Activated CD8-positive, alpha-beta T cell treated with anti-CD3 and anti-CD28 coated beads for 36 hours (primary cell): ENCODE results near the gene AP1S3. TPM values are rescaled to one million over a fixed set of nuclear protein-coding genes. Genes with fewer than 3 reads are reported as not detected.

Experiments used
- ATAC-seq: fragments of 200-7000 bp; cut with Tn5 transposase; one replicate; pipeline ENCODE4 v1.10.0; 2021; ENCODE audit warnings: mild to moderate bottlenecking, moderate library complexity
- CTCF ChIA-PET: fragments of 350-600 bp; sonication (Branson Sonifier 250); formaldehyde crosslinking; loops from one replicate; lab custom pipeline; 2021; ENCODE audit warnings: antibody characterized with exemption; lab: Charles Lee
- POLR2A ChIA-PET: fragments of 350-600 bp; sonication (Branson Sonifier 250); formaldehyde crosslinking; loops from one replicate; lab custom pipeline; 2021; ENCODE audit warnings: antibody characterized with exemption; lab: Charles Lee
- DNase-seq: peaks from one replicate; pipeline ENCODE4 v3.0.0-alpha.2; 2020
- H3K27ac Mint-ChIP-seq: one replicate; pipeline ENCODE4 v1.8.0; 2021; ENCODE audit warnings: mild to moderate bottlenecking, mixed read lengths
- H3K27me3 Mint-ChIP-seq: one replicate; pipeline ENCODE4 v1.8.0; 2021; ENCODE audit warnings: mixed read lengths
- H3K36me3 Mint-ChIP-seq: one replicate; pipeline ENCODE4 v1.8.0; 2021; ENCODE audit warnings: low read depth, mixed read lengths
- H3K4me1 Mint-ChIP-seq: one replicate; pipeline ENCODE4 v1.8.0; 2021; ENCODE audit warnings: low read depth, mixed read lengths
- H3K4me3 Mint-ChIP-seq: one replicate; pipeline ENCODE4 v1.8.0; 2021; ENCODE audit warnings: mild to moderate bottlenecking, moderate library complexity, mixed read lengths
- H3K9me3 Mint-ChIP-seq: one replicate; pipeline ENCODE4 v1.8.0; 2021; ENCODE audit warnings: mixed read lengths
- intact Hi-C: fragments of 100-400 bp; cut with micrococcal nuclease; formaldehyde crosslinking; loops from one replicate; pipeline ENCODE4 v1.10.0; 2022
- total RNA-seq, 2 experiments: library from RNA; stranded (reverse); gene quantifications; one replicate each; pipeline ENCODE4 v1.2.3, GENCODE V29; 2021
- TF ChIP-seq, protein P1 (sequence below): fragments of 200-600 bp; IDR thresholded peaks from one replicate; pipeline ENCODE4 v1.8.0; 2022; ENCODE audit warnings: antibody characterized with exemption, mild to moderate bottlenecking

Gene AP1S3
- 1 to 10 TPM; 5.7 to 6.6 TPM for total RNA-seq

DNA sequence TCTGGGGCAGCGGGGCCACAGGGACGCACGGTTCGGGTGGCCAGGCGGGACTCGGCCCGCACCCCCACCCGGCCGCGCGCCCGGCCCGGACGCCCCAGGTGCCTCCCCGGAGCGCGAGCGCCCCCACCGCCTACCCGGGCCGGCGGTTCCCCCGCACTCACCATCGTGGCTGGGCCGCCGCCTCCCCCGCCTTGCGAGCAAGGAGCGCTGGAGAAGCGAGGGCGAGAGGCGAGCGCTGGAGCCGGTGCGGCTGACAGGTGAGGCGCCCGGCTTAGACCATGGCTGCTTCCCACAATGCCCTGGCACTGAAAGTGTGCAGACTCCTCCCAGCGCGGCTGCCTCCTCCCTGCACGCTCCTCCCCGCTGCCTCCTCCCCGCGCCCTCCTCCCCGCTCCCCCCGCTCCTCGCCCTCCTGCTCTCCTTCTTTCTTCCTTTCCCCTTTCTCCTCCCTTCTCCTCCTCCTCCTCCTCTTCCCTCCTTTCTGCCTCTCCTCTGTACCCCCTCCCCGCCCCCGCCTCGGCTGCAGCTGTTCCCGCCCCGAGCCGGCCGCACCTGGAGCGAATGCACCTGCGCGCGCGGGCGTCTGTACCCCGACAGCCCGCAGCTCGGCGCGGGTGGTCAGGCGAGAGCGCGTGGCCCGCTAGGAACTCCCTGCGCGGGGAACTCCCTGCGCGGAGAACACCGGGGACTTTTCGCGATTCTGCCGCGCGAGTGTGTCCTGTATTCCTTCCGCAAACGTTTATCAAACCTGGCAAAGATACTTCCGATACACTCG is at the start of gene AP1S3:
TSS of gene AP1S3 (minus strand) at position 296 of the 775 bp plus-strand sequence. CDS start at position 164, 132 bp downstream.
- H3K27me3 Mint-ChIP-seq, result peaks cover 3% of the 10 kb centered on the region
- peak within 1 kb of the TSS; percentile 71 for H3K27ac Mint-ChIP-seq
- H3K9me3 Mint-ChIP-seq, result no peaks in the 10 kb centered on the region
- H3K36me3 Mint-ChIP-seq, result no peaks in the 10 kb centered on the region
- POLR2A ChIA-PET, result no interaction called here
- CTCF ChIA-PET, result no interaction called here
- intact Hi-C loops, result loop anchor here (5.0 kb wide), 1 partner anchor 120 kb away; the partner anchor contains the start of gene MRPL44
- H3K4me3 Mint-ChIP-seq, result peak within 1 kb of the TSS; percentile 93
- TF ChIP-seq, protein P1, sequence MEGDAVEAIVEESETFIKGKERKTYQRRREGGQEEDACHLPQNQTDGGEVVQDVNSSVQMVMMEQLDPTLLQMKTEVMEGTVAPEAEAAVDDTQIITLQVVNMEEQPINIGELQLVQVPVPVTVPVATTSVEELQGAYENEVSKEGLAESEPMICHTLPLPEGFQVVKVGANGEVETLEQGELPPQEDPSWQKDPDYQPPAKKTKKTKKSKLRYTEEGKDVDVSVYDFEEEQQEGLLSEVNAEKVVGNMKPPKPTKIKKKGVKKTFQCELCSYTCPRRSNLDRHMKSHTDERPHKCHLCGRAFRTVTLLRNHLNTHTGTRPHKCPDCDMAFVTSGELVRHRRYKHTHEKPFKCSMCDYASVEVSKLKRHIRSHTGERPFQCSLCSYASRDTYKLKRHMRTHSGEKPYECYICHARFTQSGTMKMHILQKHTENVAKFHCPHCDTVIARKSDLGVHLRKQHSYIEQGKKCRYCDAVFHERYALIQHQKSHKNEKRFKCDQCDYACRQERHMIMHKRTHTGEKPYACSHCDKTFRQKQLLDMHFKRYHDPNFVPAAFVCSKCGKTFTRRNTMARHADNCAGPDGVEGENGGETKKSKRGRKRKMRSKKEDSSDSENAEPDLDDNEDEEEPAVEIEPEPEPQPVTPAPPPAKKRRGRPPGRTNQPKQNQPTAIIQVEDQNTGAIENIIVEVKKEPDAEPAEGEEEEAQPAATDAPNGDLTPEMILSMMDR, result no peak
- DNase-seq, result peak; percentile 79
- peaks cover 14% of the 10 kb centered on the region for H3K4me1 Mint-ChIP-seq
- ATAC-seq, result peak; percentile 96

DNA sequence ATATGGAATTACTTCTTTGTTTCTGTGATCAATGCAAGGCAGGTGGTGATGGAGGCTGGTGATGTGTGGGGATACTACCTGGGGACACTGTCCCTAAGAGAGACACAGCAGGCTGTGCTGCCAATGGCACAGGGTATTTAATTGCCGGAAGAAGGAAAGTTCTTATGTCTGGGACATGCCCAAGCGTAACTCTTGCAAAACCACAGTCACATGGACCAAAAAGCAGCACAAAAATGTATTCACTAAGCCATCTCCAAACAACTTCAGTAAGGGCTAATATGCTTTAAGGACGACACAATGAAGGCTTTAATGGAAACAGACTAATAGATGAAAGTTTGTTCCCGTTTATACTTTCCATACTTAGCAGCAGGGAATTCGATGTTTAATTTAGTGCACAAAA is 49.7 kb upstream of the AP1S3 start:
- ChIA-PET POLR2A (no interaction called here), CTCF (no interaction called here)
- TF ChIP-seq, protein P1, result no peak
- peaks cover 9% of the 10 kb centered on the region for H3K4me1 Mint-ChIP-seq
- intact Hi-C loops, result no loop called here
- no peak overlapping the region for H3K27ac Mint-ChIP-seq
- DNase-seq, result no peak
- ATAC-seq, result no peak
- no peaks in the 10 kb centered on the region for H3K27me3 Mint-ChIP-seq
- no peak overlapping the region for H3K4me3 Mint-ChIP-seq
- H3K9me3 Mint-ChIP-seq, result no peaks in the 10 kb centered on the region
- peaks cover 36% of the 10 kb centered on the region for H3K36me3 Mint-ChIP-seq

GRCh38 chr2:223886726-223887125 is 49.3 kb upstream of the AP1S3 start:
- Mint-ChIP-seq H3K4me1 (peaks cover 9% of the 10 kb centered on the region), H3K4me3 (no peak overlapping the region)
- POLR2A ChIA-PET, result no interaction called here

DNA sequence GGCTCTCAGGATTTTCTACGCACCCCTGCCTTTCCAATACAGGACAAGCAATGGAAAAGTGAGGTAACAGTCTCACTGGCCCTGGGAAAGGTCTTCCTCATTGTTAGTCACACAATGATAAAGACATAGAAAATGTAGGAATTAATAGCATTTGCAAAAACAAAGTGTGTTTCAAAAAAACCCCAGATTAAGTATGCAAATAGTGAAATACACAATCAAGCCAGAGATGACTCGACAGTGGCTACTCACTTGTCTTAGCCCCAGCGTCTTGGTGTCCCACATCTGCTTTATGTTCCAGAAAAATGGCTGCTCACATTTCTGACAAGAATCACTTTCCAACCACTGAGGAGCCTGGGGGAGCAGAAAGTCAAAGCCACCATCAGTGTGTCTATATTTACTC is 47.0 kb upstream of the AP1S3 start:
- intact Hi-C loops, result no loop called here
- DNase-seq (no peak), ATAC-seq (no peak)
- Mint-ChIP-seq H3K4me3 (no peak overlapping the region), H3K27me3 (no peaks in the 10 kb centered on the region), H3K36me3 (peaks cover 36% of the 10 kb centered on the region), H3K27ac (peak overlapping the region; percentile 38), H3K9me3 (no peaks in the 10 kb centered on the region), H3K4me1 (peaks cover 7% of the 10 kb centered on the region)
- TF ChIP-seq, protein P1, result no peak
- CTCF ChIA-PET, result no interaction called here
- POLR2A ChIA-PET, result no interaction called here

More at GRCh38 chr2:223886726-223887125, 49.3 kb upstream of the AP1S3 start:
- Mint-ChIP-seq H3K27me3 (no peaks in the 10 kb centered on the region), H3K27ac (no peak overlapping the region), H3K36me3 (peaks cover 38% of the 10 kb centered on the region), H3K9me3 (no peaks in the 10 kb centered on the region)
- no peak for DNase-seq
- CTCF ChIA-PET, result no interaction called here
- TF ChIP-seq, protein P1, result no peak
- intact Hi-C loops, result no loop called here
- ATAC-seq, result no peak

- no peak for DNase-seq
- no peaks in the 10 kb centered on the region for H3K27me3 Mint-ChIP-seq
- ChIA-PET CTCF (no interaction called here), POLR2A (interaction anchor here (0.8 kb wide), 1 partner anchor 50 kb away, joined by 5 read pairs; no protein-coding TSS in a partner anchor)
- peaks cover 38% of the 10 kb centered on the region for H3K36me3 Mint-ChIP-seq
- H3K27ac Mint-ChIP-seq, result no peak overlapping the region
- peaks cover 4% of the 10 kb centered on the region for H3K4me1 Mint-ChIP-seq
- TF ChIP-seq, protein P1, result no peak
- no peak for ATAC-seq
- no peaks in the 10 kb centered on the region for H3K9me3 Mint-ChIP-seq
- no peak overlapping the region for H3K4me3 Mint-ChIP-seq
- intact Hi-C loops, result no loop called here
Observed at GRCh38 chr2:223882715-223883114, 45.3 kb upstream of the AP1S3 start.
